Ammon's horn (tissue), 1 donor: Measurements from ENCODE around the gene AGAP4.
A peak's percentile ranks its signal among the peaks of the same experiment; 100 is the strongest.
"Not testable (repeated sequence)": the region's sequence is repeated elsewhere in the genome, so short reads cannot be mapped to it uniquely, and the experiment has no call there.

Experiments
- DNase-seq: peaks from one replicate; pipeline ENCODE4 v3.0.0-alpha.2; 2016; ENCODE audit warnings: low spot score

AGAP4 gene

GRCh38 chr10:45847400-45847799, at the start of gene AGAP4:
TSS of gene AGAP4 (minus strand) at chr10:45847500. CDS start at chr10:45847347, 153 bp downstream.
- DNase-seq, result not testable (repeated sequence)

- DNase-seq, result not testable (repeated sequence)
These were observed 43.4 kb upstream of the AGAP4 start for GRCh38 chr10:45890721-45891120.

- DNase-seq, result not testable (repeated sequence)
These were observed 42.4 kb upstream of the AGAP4 start for GRCh38 chr10:45889539-45890230.

- not testable (repeated sequence) for DNase-seq
These were observed 35.6 kb upstream of the AGAP4 start for GRCh38 chr10:45882880-45883279.

- DNase-seq, result not testable (repeated sequence)
These were observed 18.1 kb upstream of the AGAP4 start for GRCh38 chr10:45865404-45865803.

GRCh38 chr10:45864264-45864663, 17.0 kb upstream of the AGAP4 start:
- not testable (repeated sequence) for DNase-seq

GRCh38 chr10:45863632-45864031, 16.3 kb upstream of the AGAP4 start:
- not testable (repeated sequence) for DNase-seq

GRCh38 chr10:45857931-45858330, 10.6 kb upstream of the AGAP4 start:
- not testable (repeated sequence) for DNase-seq

GRCh38 chr10:45848467-45848866, 1.2 kb upstream of the AGAP4 start:
- not testable (repeated sequence) for DNase-seq

- not testable (repeated sequence) for DNase-seq
These were observed 24.4 kb downstream of the AGAP4 start for GRCh38 chr10:45822918-45823317.

- DNase-seq, result not testable (repeated sequence)
These were observed 27.0 kb downstream of the AGAP4 start for GRCh38 chr10:45820107-45820830.

- DNase-seq, result no peak
These were observed 27.7 kb downstream of the AGAP4 start for GRCh38 chr10:45819552-45819951.

- DNase-seq, result no peak
These were observed 29.4 kb downstream of the AGAP4 start for GRCh38 chr10:45817912-45818311.

- no peak for DNase-seq
These were observed 30.0 kb downstream of the AGAP4 start for GRCh38 chr10:45817130-45817859.

GRCh38 chr10:45814146-45814545, 33.2 kb downstream of the AGAP4 start:
- not testable (repeated sequence) for DNase-seq

GRCh38 chr10:45812959-45813358, 34.3 kb downstream of the AGAP4 start:
- DNase-seq, result not testable (repeated sequence)

- no peak for DNase-seq
These were observed 36.2 kb downstream of the AGAP4 start for GRCh38 chr10:45811075-45811474.

- peak; percentile 6 for DNase-seq
These were observed 37.5 kb downstream of the AGAP4 start for GRCh38 chr10:45809837-45810236.

- DNase-seq, result not testable (repeated sequence)
These were observed 42.3 kb downstream of the AGAP4 start for GRCh38 chr10:45804996-45805395.

- DNase-seq, result not testable (repeated sequence)
These were observed 44.0 kb downstream of the AGAP4 start for GRCh38 chr10:45803060-45804010.

GRCh38 chr10:45794761-45795160, 52.5 kb downstream of the AGAP4 start:
- DNase-seq, result not testable (repeated sequence)
